ENCODE results near the gene SHROOM3.

The SHROOM3 gene

DNA sequence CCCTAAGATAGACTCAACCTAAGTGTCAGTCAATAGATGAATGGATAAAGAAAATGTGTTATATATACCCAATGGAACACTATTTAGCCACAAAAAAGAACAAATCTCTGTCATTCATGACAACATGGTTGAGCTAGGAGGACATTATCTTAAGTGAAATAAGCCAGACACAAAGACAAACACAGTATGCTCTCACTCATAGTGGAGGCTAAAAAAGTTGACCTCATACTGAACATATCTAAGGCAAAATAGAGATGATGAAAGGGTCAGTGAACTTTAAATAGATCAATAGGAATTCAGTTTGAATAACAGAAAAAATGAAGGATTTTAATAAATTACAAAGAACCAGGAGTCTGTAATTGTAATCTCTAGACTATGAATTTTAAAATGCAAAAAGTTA is 356.4 kb downstream of the SHROOM3 start:
- Histone ChIP-seq H3K27ac (ENCODE audit: low read depth, low read length) (no peak overlapping the region), H4K20me1 (ENCODE audit: low read depth, low read length) (no peaks in the 10 kb centered on the region), H2AFZ (ENCODE audit: low read depth, low read length, severe bottlenecking) (no peak overlapping the region), H3K9me2 (replicated peaks; ENCODE audit: insufficient read depth, low read length) (no peaks in the 10 kb centered on the region), H3K79me2 (ENCODE audit: insufficient read depth, low read length) (no peaks in the 10 kb centered on the region), H3F3A (ENCODE audit: insufficient read depth) (no peaks in the 10 kb centered on the region), H3K4me2 (ENCODE audit: low read depth, low read length, poor library complexity, severe bottlenecking) (no peak overlapping the region), H3K9me3 (ENCODE audit: insufficient read depth, low read length) (no peaks in the 10 kb centered on the region), H3K9ac (ENCODE audit: low read length) (no peak overlapping the region), H3K4me3 (ENCODE audit: insufficient read depth, low read length, poor library complexity, severe bottlenecking) (no peak overlapping the region), H3K36me3 (ENCODE audit: low read length) (no peaks in the 10 kb centered on the region), H3K27me3 (ENCODE audit: low read length) (no peaks in the 10 kb centered on the region)
- TF ChIP-seq, protein P1, sequence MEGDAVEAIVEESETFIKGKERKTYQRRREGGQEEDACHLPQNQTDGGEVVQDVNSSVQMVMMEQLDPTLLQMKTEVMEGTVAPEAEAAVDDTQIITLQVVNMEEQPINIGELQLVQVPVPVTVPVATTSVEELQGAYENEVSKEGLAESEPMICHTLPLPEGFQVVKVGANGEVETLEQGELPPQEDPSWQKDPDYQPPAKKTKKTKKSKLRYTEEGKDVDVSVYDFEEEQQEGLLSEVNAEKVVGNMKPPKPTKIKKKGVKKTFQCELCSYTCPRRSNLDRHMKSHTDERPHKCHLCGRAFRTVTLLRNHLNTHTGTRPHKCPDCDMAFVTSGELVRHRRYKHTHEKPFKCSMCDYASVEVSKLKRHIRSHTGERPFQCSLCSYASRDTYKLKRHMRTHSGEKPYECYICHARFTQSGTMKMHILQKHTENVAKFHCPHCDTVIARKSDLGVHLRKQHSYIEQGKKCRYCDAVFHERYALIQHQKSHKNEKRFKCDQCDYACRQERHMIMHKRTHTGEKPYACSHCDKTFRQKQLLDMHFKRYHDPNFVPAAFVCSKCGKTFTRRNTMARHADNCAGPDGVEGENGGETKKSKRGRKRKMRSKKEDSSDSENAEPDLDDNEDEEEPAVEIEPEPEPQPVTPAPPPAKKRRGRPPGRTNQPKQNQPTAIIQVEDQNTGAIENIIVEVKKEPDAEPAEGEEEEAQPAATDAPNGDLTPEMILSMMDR (IDR thresholded peaks at IDR 0.05; ENCODE audit: insufficient read depth, low read length, poor library complexity, severe bottlenecking), result no peak
- TF ChIP-seq EZH2phosphoT487 (conservative IDR thresholded peaks at IDR 0.05; ENCODE audit: low read length), result no peak

- H3K27ac ChIP-seq (ENCODE audit: low read depth, low read length), result no peak overlapping the region
- H4K20me1 ChIP-seq (ENCODE audit: low read depth, low read length), result no peaks in the 10 kb centered on the region
- no peak overlapping the region for H3K4me3 ChIP-seq (ENCODE audit: insufficient read depth, low read length, poor library complexity, severe bottlenecking)
- no peak overlapping the region for H2AFZ ChIP-seq (ENCODE audit: low read depth, low read length, severe bottlenecking)
- no peak overlapping the region for H3K9ac ChIP-seq (ENCODE audit: low read length)
- no peak for TF ChIP-seq EZH2phosphoT487 (conservative IDR thresholded peaks at IDR 0.05; ENCODE audit: low read length)
- TF ChIP-seq, protein P1 (IDR thresholded peaks at IDR 0.05; ENCODE audit: insufficient read depth, low read length, poor library complexity, severe bottlenecking), result no peak
- H3K36me3 ChIP-seq (ENCODE audit: low read length), result no peaks in the 10 kb centered on the region
- no peaks in the 10 kb centered on the region for H3K9me2 ChIP-seq (replicated peaks; ENCODE audit: insufficient read depth, low read length)
- H3F3A ChIP-seq (ENCODE audit: insufficient read depth), result no peaks in the 10 kb centered on the region
- no peaks in the 10 kb centered on the region for H3K9me3 ChIP-seq (ENCODE audit: insufficient read depth, low read length)
- H3K27me3 ChIP-seq (ENCODE audit: low read length), result no peaks in the 10 kb centered on the region
- H3K4me2 ChIP-seq (ENCODE audit: low read depth, low read length, poor library complexity, severe bottlenecking), result no peak overlapping the region
- no peaks in the 10 kb centered on the region for H3K79me2 ChIP-seq (ENCODE audit: insufficient read depth, low read length)
These were observed 357.4 kb downstream of the SHROOM3 start for GRCh38 chr4:76792418-76792817.

DNA sequence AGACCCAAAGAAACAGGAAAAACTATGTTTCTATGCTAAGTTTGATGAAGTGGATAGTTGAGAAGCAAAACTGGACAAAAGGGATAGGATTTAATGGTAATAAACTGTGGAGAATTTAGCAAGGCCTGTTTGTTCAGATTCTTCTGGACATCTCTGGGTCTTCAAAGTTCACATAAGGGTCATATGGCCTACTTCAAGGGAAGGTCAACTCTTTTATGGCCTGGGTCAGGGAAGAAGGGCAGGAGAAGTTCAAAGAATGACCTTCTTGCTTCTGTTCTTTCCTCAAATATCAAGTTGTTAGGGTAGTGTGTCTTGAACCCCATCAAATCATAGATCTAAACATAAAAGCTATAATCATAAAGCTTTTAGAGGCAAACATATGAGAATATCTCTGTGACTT is 360.2 kb downstream of the SHROOM3 start:
- Histone ChIP-seq H3K27ac (ENCODE audit: low read depth, low read length) (no peak overlapping the region), H3K79me2 (ENCODE audit: insufficient read depth, low read length) (no peaks in the 10 kb centered on the region), H3K27me3 (ENCODE audit: low read length) (no peaks in the 10 kb centered on the region), H3K9me3 (ENCODE audit: insufficient read depth, low read length) (no peaks in the 10 kb centered on the region), H3K9ac (ENCODE audit: low read length) (no peak overlapping the region), H3K4me3 (ENCODE audit: insufficient read depth, low read length, poor library complexity, severe bottlenecking) (no peak overlapping the region), H4K20me1 (ENCODE audit: low read depth, low read length) (no peaks in the 10 kb centered on the region), H2AFZ (ENCODE audit: low read depth, low read length, severe bottlenecking) (no peak overlapping the region), H3F3A (ENCODE audit: insufficient read depth) (no peaks in the 10 kb centered on the region), H3K9me2 (replicated peaks; ENCODE audit: insufficient read depth, low read length) (no peaks in the 10 kb centered on the region), H3K36me3 (ENCODE audit: low read length) (no peaks in the 10 kb centered on the region), H3K4me2 (ENCODE audit: low read depth, low read length, poor library complexity, severe bottlenecking) (no peak overlapping the region)
- TF ChIP-seq, protein P1 (IDR thresholded peaks at IDR 0.05; ENCODE audit: insufficient read depth, low read length, poor library complexity, severe bottlenecking), result no peak
- TF ChIP-seq EZH2phosphoT487 (conservative IDR thresholded peaks at IDR 0.05; ENCODE audit: low read length), result no peak
